ENCODE data around the gene ADAMTSL1.
"Not testable (repeated sequence)": the region's sequence is repeated elsewhere in the genome, so short reads cannot be mapped to it uniquely, and the experiment has no call there.

Gene ADAMTSL1

DNA sequence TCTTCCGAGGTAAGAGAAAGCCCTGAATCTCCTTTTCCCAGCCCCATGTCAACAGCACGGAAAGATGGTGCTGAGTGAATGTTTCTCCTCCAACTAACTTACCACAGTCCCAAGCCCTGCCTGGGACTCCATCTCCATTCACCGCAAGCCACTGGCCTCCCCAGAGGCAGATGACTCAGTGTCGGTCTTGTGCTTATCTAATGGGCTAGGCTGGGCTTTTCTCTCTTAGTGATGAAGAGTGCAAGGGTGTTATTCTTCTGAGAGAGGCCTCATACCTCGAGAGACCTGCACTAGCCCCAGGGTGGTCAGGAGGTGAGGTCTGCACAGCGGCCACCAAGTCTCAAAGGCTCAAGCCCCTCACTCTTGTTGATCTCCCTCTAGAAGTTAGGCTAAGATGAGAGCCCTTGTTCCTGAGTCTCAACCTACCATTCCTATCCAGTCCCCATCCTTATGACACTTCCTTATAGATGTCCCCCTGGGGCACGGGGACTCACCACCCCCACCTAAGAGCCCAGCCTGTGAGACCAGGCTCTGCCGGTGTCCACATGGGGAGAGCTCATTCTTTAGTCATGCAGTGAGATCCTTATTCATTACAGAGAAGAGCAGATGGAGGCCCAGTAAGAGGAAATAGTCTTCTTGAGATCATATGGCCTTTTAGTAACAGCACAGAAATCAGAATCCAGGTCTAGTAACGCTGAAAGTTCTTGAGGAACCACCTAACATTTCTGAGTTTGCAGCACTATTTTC, 432.1 kb downstream of the ADAMTSL1 start:
- no peak for DNase-seq (ENCODE audit: low read depth)

DNA sequence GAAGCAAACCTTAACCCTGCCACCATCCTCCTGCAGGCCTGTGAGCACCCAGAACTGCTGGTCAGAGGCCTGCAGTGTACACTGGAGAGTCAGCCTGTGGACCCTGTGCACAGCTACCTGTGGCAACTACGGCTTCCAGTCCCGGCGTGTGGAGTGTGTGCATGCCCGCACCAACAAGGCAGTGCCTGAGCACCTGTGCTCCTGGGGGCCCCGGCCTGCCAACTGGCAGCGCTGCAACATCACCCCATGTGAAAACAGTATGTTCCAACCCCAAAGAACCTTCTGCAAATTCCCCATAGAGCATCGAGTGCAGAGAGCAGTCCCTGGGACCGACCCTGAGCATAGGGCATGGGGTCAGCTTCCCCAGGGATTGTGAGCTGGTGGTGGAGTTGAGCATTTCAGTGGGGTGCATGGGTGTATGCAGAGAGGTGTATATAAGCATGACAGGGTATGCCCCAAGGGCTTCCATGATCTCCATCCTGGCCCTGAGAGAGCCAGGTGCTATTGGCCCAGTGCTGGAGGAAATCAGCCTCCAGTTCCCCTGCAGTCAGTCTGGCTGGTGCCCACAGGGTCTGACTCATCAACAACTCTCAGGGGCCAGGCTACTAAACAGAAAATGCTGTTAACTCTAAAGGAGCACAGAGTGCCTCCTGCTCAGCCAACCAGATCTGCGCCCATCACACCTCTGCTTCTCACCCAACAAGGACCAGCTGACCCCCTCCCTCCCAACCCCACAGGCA, 432.9 kb downstream of the ADAMTSL1 start:
- DNase-seq (ENCODE audit: low read depth), result no peak

DNA sequence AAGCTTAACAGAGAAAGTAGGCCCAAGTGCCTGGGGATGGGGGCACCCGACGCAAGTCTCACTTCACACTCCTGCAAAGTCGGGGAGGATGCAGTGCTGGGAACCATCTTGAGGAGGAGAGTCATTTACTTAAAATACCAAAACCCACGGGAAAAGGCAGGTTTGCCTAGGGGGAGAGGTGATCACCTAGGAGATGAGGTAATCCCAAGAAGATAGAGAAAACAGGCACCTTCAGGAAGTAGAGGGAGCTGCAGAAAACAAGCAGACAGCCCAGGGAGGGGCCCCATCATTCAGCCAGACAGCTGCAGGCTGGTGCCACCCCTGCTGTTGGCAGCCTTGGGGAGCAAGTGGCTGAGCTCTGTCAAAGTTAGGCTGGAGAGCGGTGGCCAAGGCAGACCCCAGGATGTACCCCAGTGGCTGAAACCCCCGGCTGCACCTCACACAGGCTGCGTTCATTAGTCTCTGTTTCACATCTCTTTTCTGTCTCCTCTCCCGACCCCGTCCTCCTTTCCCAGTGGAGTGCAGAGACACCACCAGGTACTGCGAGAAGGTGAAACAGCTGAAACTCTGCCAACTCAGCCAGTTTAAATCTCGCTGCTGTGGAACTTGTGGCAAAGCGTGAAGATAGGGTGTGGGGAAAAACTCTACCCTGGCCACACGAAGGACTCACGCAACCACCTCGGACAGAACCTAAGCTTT, 434.1 kb downstream of the ADAMTSL1 start:
- DNase-seq (ENCODE audit: low read depth), result no peak

DNA sequence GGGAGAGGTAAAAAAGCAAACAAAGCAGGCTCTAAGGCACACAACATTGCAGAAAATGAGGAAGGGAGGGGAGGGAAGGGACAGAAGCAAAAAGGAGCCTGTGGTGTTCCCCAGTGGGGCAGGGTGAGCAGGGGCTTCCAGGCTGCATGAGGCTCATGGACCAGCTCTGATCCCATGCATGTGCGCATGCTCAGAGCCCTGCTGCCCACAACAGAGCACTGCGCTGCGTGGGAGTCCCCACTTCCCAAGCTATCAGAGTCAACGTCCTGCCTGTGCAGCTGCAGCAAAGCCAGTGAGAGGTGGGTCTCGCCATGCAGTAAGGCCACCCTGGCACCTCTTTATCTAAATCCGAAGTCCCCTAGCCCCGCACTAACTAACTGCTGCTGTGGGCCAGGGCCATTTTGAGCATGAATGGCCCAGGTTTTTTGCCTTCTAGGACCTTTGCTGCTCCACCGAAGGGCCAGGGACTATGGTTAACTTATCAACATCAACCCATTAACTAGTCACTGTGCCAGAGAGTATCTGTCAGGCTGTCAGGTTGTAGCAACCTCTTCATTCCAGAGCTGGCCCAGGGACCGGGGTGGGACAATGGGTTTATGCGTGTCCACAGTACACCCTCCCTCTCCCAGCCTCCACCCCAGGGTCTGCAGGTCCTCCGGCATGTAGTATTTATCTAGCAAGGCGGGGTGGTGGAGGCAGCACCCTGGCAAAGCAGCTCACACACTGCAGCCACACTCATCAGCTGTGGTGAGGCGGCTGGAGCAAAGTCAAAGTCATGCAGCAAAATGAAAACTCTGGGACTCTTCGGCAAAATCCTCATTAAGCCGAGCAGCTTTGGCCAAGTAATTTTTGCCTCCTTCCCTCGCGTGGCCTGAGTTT, 435.4 kb downstream of the ADAMTSL1 start:
- no peak for DNase-seq (ENCODE audit: low read depth)

DNA sequence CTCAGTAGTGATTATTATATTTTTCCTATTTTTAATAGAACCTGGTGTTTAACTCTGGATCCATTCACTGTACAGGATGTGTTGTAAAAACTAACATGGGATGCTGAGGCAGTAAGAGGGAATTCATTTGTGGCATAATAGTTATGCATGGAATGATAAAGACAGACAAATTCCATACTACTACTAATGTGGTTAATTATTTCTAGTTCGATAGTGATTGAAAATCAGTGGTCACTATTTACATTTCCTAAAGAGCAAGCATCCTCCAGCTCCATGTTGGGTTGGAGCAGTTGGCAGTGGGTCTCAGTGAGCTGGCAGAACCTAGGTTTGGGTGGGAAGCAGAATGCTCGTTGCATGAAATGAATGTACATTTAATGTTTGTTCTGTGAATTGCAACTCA, 436.5 kb downstream of the ADAMTSL1 start:
- DNase-seq (ENCODE audit: low read depth), result no peak

DNA sequence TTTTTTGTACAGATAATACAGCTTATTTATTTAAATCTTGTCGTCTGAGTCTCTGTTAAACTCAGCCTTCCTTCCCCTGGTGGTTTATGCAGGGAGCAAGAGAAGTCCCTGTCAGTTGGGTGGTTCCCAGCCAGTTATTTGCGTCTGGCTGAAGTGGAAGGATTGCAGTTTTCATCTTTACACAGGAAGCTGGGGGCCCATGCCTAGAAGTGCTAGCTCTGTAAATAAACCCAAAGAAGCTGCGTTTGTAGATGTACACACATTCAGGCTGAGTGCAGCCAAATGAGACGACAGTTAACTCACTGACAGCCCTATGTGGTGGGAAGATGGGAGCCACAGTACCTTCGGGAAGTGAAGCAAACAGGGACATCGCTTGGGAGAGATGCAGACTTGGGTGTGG, 437.0 kb downstream of the ADAMTSL1 start:
- no peak for DNase-seq (ENCODE audit: low read depth)

DNA sequence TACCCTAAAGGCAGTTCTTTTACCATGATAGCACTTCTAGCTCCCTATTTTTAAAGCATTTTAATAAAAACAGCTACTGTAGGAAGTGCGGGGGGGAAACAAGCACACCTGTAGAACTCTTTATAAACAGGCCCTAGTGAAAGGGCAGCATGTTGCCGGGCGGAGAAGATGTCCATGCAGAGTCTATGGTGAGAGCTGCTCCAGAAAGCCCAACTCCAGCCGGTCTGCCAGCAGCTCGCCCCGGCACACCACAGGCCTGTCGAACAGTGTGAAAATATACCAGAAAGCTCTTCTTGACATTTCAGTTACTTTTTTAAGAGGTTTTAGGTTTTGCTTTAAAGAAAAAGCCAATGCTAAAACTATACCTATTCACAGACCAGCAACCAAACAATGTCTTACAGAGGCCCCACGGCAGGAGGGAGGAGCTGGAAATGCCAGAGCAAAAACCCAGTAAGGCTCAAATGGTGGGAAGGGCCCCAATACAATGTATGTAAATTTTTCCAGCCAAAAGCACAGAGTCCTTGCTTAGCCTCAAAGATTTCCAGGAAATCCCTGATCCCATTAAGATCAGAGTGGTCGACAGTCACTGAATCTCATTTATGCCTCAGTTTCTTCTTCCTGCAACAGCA, 437.9 kb downstream of the ADAMTSL1 start:
- DNase-seq (ENCODE audit: low read depth), result no peak

DNA sequence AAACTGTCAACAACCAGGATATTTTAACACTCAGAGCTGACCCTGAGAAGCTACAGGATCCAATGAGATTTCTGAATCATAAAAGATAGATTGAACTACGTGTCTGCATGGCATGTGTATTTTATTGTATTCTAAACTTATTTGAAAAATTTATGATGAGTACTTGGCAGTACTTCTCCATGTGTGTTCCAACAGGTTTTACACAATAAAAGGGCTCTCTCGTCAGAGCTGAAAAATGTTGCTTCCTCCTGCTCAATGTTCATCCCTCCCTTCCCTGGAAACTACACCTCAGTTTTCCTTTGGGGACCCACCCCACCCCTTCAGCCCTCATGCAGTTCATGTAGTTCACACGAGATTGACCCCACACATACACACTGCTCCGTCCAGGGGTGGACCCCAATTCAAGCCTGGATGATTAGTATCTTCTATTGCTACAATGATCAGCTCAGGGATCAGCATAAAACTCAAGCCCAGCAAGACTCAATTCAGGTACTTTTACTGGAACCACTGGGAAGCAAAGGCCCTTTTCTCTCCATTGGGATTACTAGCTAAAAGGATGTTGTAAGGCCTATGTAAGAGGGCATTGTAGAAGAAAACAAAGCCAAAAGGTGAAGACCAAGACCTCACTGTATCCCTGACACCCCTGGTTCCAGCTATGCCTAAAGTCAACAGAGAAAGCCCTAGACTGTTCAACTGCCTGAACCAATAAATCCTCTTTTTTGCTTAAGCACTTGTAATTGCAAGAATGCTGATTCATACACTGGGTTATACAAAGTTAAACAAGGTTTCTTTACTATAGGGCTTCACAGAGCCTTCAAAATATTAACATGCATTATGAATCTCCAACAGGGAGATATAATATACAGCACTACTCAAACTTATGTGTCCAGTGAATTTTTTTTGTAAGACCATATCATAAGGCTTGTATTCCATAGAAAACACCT, 446.5 kb downstream of the ADAMTSL1 start:
- no peak for DNase-seq (ENCODE audit: low read depth)

DNA sequence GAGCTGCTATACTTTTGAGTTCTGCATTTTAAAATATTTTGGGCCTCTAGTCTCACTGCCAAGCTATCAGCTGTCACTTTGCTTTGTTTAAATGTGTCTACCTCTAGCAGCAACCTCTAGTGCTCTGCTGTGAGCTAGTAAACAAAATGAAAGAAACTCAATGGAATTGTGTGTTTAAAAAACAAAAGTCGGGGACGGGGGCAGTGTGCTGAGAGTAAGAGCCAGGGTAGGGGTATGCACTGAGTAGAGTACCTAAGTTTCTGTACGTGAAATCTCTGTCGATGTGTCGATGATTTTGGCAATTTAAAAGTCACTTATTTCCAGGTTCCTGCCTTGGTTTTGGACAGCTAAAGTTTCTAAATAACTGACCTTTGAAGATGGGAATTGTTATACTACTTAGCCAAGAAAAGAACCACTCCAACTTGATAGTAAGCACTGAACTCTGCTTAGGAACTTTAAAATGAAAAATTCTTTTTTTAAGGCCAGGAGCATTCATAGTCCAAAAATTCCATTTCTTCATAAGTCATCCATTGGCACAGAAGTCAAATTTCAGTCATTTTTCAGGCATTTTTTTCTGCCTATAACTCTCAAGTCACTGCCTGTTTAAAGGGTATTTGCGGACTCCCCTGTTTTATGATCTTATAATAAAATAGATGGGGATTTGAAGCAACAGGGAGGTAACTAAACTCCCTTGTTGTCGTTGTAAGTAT, 447.6 kb downstream of the ADAMTSL1 start:
- no peak for DNase-seq (ENCODE audit: low read depth)

DNA sequence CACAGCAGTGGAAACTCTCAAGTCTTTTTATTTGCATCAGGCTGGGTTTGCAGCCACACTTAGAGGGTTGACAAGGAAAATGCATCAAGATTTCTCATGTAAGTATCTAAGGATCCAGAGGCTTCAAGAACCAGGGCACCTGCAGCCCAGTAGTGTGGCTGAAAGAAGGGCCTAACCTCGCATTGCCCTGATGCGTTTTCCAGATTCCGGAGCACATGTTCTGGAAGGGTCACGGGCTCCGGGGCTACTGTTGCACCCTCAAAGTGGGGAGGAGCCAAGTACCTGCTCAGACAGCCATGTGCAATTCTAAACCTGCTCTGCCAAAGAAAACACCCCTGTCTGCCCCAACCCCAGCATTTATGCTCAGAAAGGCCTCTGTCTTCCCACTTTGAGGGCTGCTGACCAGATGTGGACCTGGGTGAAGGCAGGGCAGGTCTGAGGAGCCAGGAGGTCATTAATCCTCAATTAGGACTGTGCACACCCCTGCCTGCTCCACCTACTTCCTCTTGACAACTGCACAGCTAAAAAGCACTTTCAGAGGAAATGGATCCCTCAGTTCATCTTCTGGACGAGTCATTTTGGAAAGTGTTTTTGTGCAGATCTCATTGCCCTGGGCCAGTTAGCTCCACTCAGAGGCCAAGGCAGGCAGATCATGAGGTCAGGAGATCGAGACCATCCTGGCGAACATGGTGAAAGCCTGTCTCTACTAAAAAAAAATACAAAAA, 448.4 kb downstream of the ADAMTSL1 start:
- no peak for DNase-seq (ENCODE audit: low read depth)

DNA sequence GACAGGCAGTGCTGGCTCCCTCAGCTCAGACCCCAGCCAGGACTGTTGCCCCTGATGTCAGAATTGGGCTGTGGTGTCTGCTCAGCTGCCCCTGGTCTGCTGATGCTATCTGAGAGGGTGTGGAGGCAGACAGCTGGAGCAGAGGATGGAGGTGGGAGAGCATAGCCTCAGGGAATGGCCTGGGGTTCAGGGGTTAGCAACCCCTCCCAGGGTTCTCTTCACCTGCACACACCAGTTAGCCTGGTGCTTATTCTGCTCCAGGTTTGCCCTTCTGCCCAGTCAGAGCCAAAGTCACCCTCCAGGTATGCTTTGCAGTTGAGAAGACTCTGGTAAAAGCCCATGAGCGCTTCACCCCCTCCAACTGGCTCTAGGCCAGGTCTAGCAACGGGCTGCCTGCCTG, 449.2 kb downstream of the ADAMTSL1 start:
- no peak for DNase-seq (ENCODE audit: low read depth)

DNA sequence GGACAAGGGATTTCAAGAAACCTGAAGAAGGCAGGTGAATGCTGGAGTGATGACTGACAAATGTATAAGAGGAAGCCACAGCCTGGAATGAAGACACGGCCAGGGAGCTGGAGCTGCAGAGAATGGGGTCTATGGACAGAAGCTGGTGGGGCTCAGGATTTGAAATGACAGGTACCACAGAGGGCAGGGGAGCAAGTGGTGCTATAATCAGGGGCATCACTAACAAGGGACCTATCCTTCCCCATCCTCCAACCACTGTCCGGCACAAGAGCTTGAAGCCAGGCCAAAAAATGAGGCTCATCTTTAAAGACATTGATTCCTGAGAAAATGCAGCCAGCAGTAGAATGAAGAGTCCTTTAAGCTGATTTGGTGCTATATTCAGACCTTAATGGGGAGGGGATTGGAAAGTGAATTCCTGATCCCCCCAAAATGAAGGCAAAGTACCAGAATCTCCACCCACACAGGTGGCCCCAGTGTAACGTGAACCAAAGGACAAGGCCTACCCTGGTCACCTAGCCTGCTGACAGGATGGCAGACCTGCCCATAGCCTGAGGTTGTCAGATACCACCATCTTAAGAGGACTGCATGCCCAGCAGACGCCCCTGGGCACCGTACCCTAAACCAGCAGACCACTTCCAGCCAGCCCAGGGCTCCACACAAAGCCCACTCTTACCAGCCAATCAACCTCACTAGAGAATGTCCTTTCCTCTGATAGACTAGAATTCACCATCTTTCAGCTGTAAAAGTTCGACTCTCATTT, 449.9 kb downstream of the ADAMTSL1 start:
- DNase-seq (ENCODE audit: low read depth), result no peak

DNA sequence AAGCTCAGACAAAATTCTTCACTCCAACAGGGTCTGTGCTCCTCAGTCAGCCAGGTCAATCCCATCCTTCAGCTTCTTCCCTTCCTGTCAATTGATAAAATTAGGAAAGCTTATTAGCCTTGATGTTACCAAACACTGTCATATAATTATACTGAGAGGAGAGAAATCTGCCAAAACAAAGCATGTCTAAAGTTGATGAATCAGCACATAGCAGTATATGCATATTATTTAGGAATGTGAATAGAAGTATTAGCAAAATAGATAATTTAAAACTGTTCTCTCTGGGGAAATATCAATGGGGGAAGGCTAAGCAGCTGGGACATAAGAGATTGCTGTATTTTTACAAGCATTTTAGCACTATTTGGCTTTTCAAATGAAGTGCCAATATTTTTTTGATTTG, 451.9 kb downstream of the ADAMTSL1 start:
- DNase-seq (ENCODE audit: low read depth), result no peak

DNA sequence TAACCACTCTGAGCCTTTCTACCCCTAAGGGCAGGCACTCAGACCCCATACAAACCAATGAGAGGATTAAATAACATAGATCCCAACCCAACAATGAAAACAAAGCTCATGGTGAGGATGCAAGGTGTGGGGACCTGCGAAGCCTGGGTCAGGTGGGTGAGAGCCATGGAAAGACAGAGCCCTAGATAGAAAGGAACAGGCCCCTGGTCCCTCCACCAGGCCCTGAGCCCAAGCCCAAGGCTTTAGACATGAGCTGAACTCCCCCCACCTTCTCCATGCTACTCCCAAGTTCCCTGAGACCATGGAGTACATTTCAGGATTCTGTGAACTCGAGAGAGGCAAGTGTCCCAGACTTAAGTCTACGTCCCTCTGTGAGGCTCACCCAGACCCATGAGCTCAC, 452.6 kb downstream of the ADAMTSL1 start:
- no peak for DNase-seq (ENCODE audit: low read depth)

DNA sequence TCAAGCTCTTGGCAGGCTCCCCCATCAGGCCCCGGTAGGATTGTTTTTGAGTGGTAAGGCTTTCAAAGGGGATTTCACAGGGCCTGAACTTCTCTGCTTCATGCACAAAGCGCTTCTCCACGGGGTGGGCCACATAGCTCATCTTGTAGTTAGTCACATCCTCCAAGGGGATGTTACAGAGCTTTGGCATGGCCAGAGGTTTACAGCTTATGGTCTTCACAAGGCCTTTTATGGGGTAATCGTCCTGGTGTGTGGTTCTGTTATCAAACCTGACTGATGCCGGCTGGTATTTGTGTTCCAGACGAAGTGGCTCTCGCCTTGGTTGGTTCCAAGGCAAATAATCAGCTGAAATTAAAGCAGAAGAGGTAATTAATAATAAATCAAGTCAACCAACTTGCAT, 454.8 kb downstream of the ADAMTSL1 start:
- no peak for DNase-seq (ENCODE audit: low read depth)

DNA sequence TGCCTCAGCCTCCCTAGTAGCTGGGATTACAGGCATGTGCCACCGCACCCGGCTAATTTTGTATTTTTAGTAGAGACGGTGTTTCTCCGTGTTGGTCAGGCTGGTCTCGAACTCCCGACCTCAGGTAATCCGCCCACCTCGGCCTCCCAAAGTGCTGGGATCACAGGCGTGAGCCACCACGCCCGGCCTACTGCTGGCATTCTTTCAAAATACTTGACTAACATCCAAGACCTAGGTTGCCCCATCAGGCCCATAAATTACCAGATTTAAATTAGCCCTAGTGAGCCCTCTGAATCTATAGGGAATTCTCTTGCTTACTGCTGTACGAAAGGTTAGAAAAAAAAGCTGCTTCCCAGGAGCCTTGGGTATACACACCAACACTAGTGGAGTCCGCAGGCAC, 456.7 kb downstream of the ADAMTSL1 start:
- not testable (repeated sequence) for DNase-seq (ENCODE audit: low read depth)

DNA sequence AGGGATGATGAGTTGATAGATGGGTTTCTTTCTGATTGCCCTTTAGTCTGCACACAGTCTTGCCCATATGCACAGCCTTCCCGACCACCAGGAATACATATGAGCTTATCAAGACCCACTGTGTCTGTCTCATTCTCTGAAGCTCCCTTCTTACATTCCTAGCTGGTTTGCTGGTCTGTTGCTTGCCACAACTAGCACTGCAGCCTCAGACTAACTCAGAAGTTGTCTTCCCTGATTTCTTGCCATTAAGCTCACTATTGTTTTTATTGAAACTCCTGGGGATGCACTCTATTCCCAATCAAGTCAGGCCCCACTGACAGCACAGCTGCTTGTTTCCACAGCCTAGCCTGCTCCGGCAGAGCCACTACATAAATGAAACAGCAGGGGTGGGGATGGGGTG, 461.6 kb downstream of the ADAMTSL1 start:
- DNase-seq (ENCODE audit: low read depth), result no peak

DNA sequence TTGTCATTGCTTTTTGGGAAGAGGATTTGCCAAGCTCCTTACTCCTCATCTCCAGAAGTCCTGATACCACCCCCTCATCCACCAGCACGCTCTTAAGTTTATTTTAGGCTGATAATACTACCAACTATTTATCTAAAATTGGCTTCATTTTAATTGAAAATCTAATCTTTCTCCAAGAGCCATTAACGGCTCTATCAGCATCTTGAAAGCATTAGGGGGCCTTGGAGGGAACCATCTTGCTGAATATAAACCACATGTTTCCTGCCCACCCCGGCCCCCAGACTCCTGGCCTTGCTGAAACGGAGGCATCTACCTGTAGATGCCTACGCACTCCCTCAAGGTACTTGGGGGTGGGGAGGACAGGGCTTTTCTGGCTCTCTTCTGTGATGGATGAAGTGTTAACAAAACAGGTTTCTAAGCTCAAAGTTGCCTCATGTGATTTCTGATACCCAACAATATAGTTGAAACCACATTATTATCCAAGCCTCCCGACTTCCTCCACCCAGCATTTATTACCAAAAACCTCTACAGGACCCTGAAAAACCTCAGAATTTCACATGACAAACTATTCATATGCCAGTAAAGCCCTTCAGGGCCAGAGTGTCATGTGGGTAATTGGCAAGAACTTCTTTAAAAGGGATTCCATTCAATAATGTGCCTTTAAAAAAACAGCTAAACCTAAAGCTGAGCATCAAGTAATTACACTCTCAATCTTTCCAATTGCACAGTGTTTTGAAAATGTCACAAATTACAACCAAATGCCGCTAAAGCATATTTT, 462.3 kb downstream of the ADAMTSL1 start:
- no peak for DNase-seq (ENCODE audit: low read depth)
